Measurements from ENCODE around the gene CMIP.

Gene CMIP

GRCh38 chr16:81509404-81509803 is 64.8 kb downstream of the CMIP start:
- H3K4me3 ChIP-seq (ENCODE audit: low read depth, low read length) = no peak overlapping the region
- H3K27me3 ChIP-seq (replicated peaks) = no peaks in the 10 kb centered on the region
- in situ Hi-C loops (cut with HindIII; ENCODE audit: low pct_ligation_motif_present, low sequenced_read_pairs) = no loop called here
- no peak for DNase-seq
- H3K27ac ChIP-seq = no peak overlapping the region
- no peaks in the 10 kb centered on the region for H3K36me3 ChIP-seq (replicated peaks)
- TF ChIP-seq CTCF (IDR thresholded peaks at IDR 0.05; ENCODE audit: low read depth, low read length, missing control alignments) = no peak

DNA sequence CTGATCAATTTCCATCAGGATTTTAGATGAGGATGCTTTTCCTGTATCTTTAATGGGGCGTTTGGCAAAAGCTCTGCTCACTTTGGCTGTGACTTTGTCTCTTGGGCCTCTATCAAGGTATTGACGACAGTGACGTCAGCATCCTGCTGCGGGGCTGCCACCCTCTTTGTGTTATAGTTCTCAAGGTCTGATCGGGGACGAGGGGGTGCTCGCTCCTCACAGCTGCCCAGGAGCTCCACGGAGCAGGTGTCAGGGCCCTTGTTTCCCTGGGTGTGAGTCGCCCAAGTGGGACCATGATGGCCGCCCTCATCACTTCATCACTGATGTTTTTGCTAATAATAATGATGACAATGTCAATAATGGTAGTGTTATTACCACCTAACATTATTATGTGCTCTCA is 65.4 kb downstream of the CMIP start:
- H3K36me3 ChIP-seq (replicated peaks) = no peaks in the 10 kb centered on the region
- H3K4me3 ChIP-seq (ENCODE audit: low read depth, low read length) = no peak overlapping the region
- in situ Hi-C loops (cut with HindIII; ENCODE audit: low pct_ligation_motif_present, low sequenced_read_pairs) = no loop called here
- no peak overlapping the region for H3K27ac ChIP-seq
- no peak for TF ChIP-seq CTCF (IDR thresholded peaks at IDR 0.05; ENCODE audit: low read depth, low read length, missing control alignments)
- no peak for DNase-seq
- H3K27me3 ChIP-seq (replicated peaks) = no peaks in the 10 kb centered on the region

DNA sequence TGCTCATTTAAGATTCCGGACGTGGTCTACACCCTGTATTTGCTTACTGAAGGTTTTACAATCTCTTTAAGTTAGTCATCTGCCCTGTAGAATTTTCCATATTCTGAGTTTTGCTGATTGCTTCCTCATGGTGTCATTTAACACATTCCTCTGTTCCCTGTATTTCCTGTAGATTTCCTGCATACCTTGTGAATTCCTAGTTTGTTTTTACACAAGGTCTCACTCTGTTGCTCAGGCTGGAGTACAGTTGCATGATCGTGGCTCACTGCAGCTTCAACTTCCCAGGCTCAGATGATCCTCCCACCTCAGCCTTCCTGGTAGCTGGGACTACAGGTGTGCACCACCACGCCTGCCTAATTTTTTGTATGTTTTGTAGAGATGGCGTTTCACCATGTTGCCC is 66.8 kb downstream of the CMIP start:
- peak; percentile 68 for DNase-seq
- in situ Hi-C loops (cut with HindIII; ENCODE audit: low pct_ligation_motif_present, low sequenced_read_pairs) = no loop called here
- no peak overlapping the region for H3K4me3 ChIP-seq (ENCODE audit: low read depth, low read length)
- H3K36me3 ChIP-seq (replicated peaks) = no peaks in the 10 kb centered on the region
- TF ChIP-seq CTCF (IDR thresholded peaks at IDR 0.05; ENCODE audit: low read depth, low read length, missing control alignments) = no peak
- H3K27ac ChIP-seq = peak overlapping the region; percentile 68
- no peaks in the 10 kb centered on the region for H3K27me3 ChIP-seq (replicated peaks)

DNA sequence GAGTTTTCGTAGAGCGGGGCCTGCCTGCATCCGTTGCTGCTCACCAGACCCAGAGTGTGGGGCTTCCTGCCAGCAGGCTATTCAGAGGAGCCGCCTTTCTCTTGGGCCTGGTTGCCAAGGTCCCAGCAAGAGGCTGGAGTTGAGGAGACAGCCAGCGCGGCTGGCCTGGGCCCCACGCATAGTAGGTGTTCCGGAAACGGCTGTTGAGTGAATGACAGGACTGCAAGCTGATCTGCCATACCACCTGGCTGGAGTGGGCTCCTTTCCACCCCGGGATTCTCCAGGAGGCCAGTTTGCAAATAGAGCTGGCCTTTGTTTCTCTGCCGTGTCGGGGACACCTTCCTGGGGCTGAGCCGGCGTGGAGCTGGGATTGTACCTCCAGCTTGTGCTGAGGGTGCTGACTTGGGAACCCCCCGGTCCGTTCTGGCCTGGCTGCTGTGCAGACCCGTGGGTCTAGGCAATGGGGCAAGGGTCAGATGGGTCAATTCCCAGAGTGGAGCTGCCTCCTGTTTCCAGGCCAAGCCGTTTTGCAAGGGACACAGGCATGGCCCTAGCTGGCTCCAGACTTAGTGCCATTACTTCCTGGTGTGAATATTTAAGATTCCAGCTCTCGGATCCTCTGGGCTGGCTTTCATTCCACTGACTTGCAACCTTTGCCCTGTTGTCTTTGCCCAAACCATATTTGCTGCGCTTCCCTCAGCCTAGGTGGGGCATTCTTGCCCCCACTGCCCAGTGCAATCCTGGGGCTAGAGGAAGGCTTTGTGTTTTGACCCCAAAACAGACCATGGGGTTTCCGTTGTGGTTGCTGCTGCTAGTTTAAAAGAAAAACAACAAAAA is 68.8 kb downstream of the CMIP start:
- no peaks in the 10 kb centered on the region for H3K27me3 ChIP-seq (replicated peaks)
- DNase-seq = no peak
- in situ Hi-C loops (cut with HindIII; ENCODE audit: low pct_ligation_motif_present, low sequenced_read_pairs) = no loop called here
- H3K27ac ChIP-seq = peak overlapping the region; percentile 2
- no peak overlapping the region for H3K4me3 ChIP-seq (ENCODE audit: low read depth, low read length)
- H3K36me3 ChIP-seq (replicated peaks) = no peaks in the 10 kb centered on the region
- TF ChIP-seq CTCF (IDR thresholded peaks at IDR 0.05; ENCODE audit: low read depth, low read length, missing control alignments) = no peak

GRCh38 chr16:81514041-81514559 is 69.5 kb downstream of the CMIP start:
- Histone ChIP-seq H3K27me3 (replicated peaks) (no peaks in the 10 kb centered on the region), H3K36me3 (replicated peaks) (no peaks in the 10 kb centered on the region), H3K4me3 (ENCODE audit: low read depth, low read length) (no peak overlapping the region), H3K27ac (peak overlapping the region; percentile 2)
- TF ChIP-seq CTCF (IDR thresholded peaks at IDR 0.05; ENCODE audit: low read depth, low read length, missing control alignments) = no peak
- DNase-seq = no peak
- in situ Hi-C loops (cut with HindIII; ENCODE audit: low pct_ligation_motif_present, low sequenced_read_pairs) = no loop called here
